T-helper 9 cell (primary cell): ENCODE results near the gene SLC19A1.

ENCODE experiments used
- DNase-seq: peaks from one replicate; pipeline ENCODE4 v3.0.0-alpha.2; 2020
- total RNA-seq, 2 donors: gene quantifications; one replicate each; lab custom pipeline; 2026; lab: John Stamatoyannopoulos, UW

SLC19A1 gene
- total RNA-seq: 8.2 to 10.1 reads per million in 2 donors

GRCh38 chr21:45542242-45542666 lies at the start of gene SLC19A1:
Gene SLC19A1, minus strand, starts transcription at chr21:45542440. Its CDS starts 4,481 bp downstream, at chr21:45537959.
- peak; percentile 62 for DNase-seq

- DNase-seq: no peak
Measured at GRCh38 chr21:45591619-45592207, 49.5 kb upstream of the SLC19A1 start.

GRCh38 chr21:45590726-45591618 lies 48.7 kb upstream of the SLC19A1 start:
- peak; percentile 39 for DNase-seq

- DNase-seq: peak; percentile 81
Measured at GRCh38 chr21:45590246-45590725, 48.0 kb upstream of the SLC19A1 start.

GRCh38 chr21:45589686-45590245 lies 47.5 kb upstream of the SLC19A1 start:
- DNase-seq: no peak

GRCh38 chr21:45588871-45589491 lies 46.7 kb upstream of the SLC19A1 start:
- DNase-seq: no peak

GRCh38 chr21:45588086-45588825 lies 46.0 kb upstream of the SLC19A1 start:
- DNase-seq: no peak

- DNase-seq: no peak
Measured at GRCh38 chr21:45586289-45586858, 44.1 kb upstream of the SLC19A1 start.

GRCh38 chr21:45584786-45585185 lies 42.5 kb upstream of the SLC19A1 start:
- DNase-seq: no peak

- DNase-seq: no peak
Measured at GRCh38 chr21:45583831-45584509, 41.7 kb upstream of the SLC19A1 start.

- DNase-seq: no peak
Measured at GRCh38 chr21:45582128-45582527, 39.9 kb upstream of the SLC19A1 start.

GRCh38 chr21:45581322-45581712 lies 39.1 kb upstream of the SLC19A1 start:
- DNase-seq: no peak

GRCh38 chr21:45580576-45581321 lies 38.5 kb upstream of the SLC19A1 start:
- no peak for DNase-seq

- no peak for DNase-seq
Measured at GRCh38 chr21:45580181-45580575, 37.9 kb upstream of the SLC19A1 start.

GRCh38 chr21:45579383-45580180 lies 37.3 kb upstream of the SLC19A1 start:
- no peak for DNase-seq

GRCh38 chr21:45578811-45579381 lies 36.7 kb upstream of the SLC19A1 start:
- DNase-seq: no peak

GRCh38 chr21:45578176-45578801 lies 36.0 kb upstream of the SLC19A1 start:
- DNase-seq: no peak

- DNase-seq: no peak
Measured at GRCh38 chr21:45577801-45578175, 35.5 kb upstream of the SLC19A1 start.
